ENCODE measurements around the gene MAPK14. TPM values are rescaled to one million over a fixed set of nuclear protein-coding genes. Genes with fewer than 3 reads are reported as not detected.

MAPK14 gene
- total RNA-seq, 1 experiment from 2014 or later, result 50.8 TPM

DNA sequence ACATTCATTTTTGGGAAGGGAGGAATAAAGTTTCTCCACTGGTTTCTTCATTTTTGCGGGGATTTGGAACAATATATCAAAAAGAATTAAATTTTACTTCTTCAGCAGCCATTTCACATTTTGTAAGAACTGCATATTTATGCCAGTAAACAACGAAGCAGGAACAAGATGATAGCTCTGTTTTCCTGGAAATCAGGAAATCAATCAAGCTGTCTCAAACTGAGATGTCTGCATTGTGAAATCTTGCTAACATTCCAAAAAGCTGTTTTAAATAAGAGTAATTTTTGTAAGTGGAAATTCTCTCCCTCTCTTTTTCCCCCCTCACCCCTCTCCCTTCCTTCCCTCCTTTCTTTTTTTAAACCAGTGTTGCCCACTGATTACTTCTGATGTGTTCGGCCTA is 122.7 kb downstream of the MAPK14 start:
- CTCF ChIA-PET, result interaction anchor here (0.6 kb wide), 1 partner anchor 905 kb away, joined by 3 read pairs; no protein-coding TSS in a partner anchor

GRCh38 chr6:36154286-36154685 is 126.7 kb downstream of the MAPK14 start:
- H3K4me3 ChIP-seq (ENCODE audit: low read depth, low read length, poor library complexity, severe bottlenecking), result no peak overlapping the region
- intact Hi-C loops (cut with micrococcal nuclease; ENCODE audit: unreplicated experiment), result no loop called here
- ChIA-PET CTCF (no interaction called here), POLR2A (ENCODE audit: low non-redundant PET) (no interaction called here)
- BruUV-seq (replicated peaks), result no TSS peak
- H3K27me3 ChIP-seq (replicated peaks; ENCODE audit: insufficient read depth, low read depth, low read length, poor library complexity), result no peaks in the 10 kb centered on the region
- peaks cover 8% of the 10 kb centered on the region for H3K4me1 ChIP-seq (ENCODE audit: insufficient read depth, low read length, poor library complexity, severe bottlenecking)
- no peak for TF ChIP-seq EZH2 (IDR thresholded peaks at IDR 0.05; ENCODE audit: borderline replicate concordance, low read depth, low read length, poor library complexity, severe bottlenecking)
- TF ChIP-seq, protein P1, sequence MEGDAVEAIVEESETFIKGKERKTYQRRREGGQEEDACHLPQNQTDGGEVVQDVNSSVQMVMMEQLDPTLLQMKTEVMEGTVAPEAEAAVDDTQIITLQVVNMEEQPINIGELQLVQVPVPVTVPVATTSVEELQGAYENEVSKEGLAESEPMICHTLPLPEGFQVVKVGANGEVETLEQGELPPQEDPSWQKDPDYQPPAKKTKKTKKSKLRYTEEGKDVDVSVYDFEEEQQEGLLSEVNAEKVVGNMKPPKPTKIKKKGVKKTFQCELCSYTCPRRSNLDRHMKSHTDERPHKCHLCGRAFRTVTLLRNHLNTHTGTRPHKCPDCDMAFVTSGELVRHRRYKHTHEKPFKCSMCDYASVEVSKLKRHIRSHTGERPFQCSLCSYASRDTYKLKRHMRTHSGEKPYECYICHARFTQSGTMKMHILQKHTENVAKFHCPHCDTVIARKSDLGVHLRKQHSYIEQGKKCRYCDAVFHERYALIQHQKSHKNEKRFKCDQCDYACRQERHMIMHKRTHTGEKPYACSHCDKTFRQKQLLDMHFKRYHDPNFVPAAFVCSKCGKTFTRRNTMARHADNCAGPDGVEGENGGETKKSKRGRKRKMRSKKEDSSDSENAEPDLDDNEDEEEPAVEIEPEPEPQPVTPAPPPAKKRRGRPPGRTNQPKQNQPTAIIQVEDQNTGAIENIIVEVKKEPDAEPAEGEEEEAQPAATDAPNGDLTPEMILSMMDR (conservative IDR thresholded peaks at IDR 0.05; ENCODE audit: low read depth, low read length), result no peak
- H3K27ac ChIP-seq (ENCODE audit: low read depth, low read length, poor library complexity, severe bottlenecking), result no peak overlapping the region
- no peaks in the 10 kb centered on the region for H3K36me3 ChIP-seq (ENCODE audit: insufficient read depth, low read length, poor library complexity, severe bottlenecking)
- H3K9me3 ChIP-seq (ENCODE audit: low read depth, low read length, poor library complexity, severe bottlenecking), result peaks cover 7% of the 10 kb centered on the region
- DNase-seq (ENCODE audit: low spot score), result no peak

More for the DNA sequence above, 122.7 kb downstream of the MAPK14 start:
- DNase-seq (ENCODE audit: low spot score), result no peak
- Histone ChIP-seq H3K36me3 (ENCODE audit: insufficient read depth, low read length, poor library complexity, severe bottlenecking) (no peaks in the 10 kb centered on the region), H3K9me3 (ENCODE audit: low read depth, low read length, poor library complexity, severe bottlenecking) (peaks cover 3% of the 10 kb centered on the region), H3K27ac (ENCODE audit: low read depth, low read length, poor library complexity, severe bottlenecking) (no peak overlapping the region), H3K4me1 (ENCODE audit: insufficient read depth, low read length, poor library complexity, severe bottlenecking) (peaks cover 8% of the 10 kb centered on the region), H3K27me3 (replicated peaks; ENCODE audit: insufficient read depth, low read depth, low read length, poor library complexity) (no peaks in the 10 kb centered on the region), H3K4me3 (ENCODE audit: low read depth, low read length, poor library complexity, severe bottlenecking) (no peak overlapping the region)
- intact Hi-C loops (cut with micrococcal nuclease; ENCODE audit: unreplicated experiment), result no loop called here
- BruUV-seq (replicated peaks), result no TSS peak
- POLR2A ChIA-PET (ENCODE audit: low non-redundant PET), result no interaction called here
- no peak for TF ChIP-seq EZH2 (IDR thresholded peaks at IDR 0.05; ENCODE audit: borderline replicate concordance, low read depth, low read length, poor library complexity, severe bottlenecking)
- TF ChIP-seq, protein P1 (conservative IDR thresholded peaks at IDR 0.05; ENCODE audit: low read depth, low read length), result no peak

DNA sequence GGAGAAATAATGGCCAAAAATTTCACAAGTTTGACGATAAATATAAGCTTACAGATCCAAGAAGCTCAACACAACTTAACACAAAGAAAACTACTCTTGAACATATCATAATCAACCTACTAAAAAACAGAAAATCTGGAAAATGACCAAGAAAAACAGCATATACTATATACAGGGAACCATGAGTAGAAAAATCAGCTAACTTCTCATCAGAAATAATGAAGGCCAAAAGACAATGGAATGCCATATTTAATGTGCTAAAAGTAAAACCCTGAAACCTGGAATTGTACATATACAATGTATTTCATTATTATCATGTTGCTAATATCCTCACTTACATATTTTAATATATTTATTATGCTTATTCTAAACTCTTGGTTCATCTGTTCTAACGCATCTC is 128.1 kb downstream of the MAPK14 start:
- Histone ChIP-seq H3K27ac (ENCODE audit: low read depth, low read length, poor library complexity, severe bottlenecking) (no peak overlapping the region), H3K9me3 (ENCODE audit: low read depth, low read length, poor library complexity, severe bottlenecking) (peaks cover 7% of the 10 kb centered on the region), H3K4me1 (ENCODE audit: insufficient read depth, low read length, poor library complexity, severe bottlenecking) (peaks cover 3% of the 10 kb centered on the region), H3K4me3 (ENCODE audit: low read depth, low read length, poor library complexity, severe bottlenecking) (no peak overlapping the region), H3K27me3 (replicated peaks; ENCODE audit: insufficient read depth, low read depth, low read length, poor library complexity) (no peaks in the 10 kb centered on the region), H3K36me3 (ENCODE audit: insufficient read depth, low read length, poor library complexity, severe bottlenecking) (no peaks in the 10 kb centered on the region)
- BruUV-seq (replicated peaks), result no TSS peak
- intact Hi-C loops (cut with micrococcal nuclease; ENCODE audit: unreplicated experiment), result no loop called here
- CTCF ChIA-PET, result no interaction called here
- POLR2A ChIA-PET (ENCODE audit: low non-redundant PET), result no interaction called here
- no peak for TF ChIP-seq EZH2 (IDR thresholded peaks at IDR 0.05; ENCODE audit: borderline replicate concordance, low read depth, low read length, poor library complexity, severe bottlenecking)
- TF ChIP-seq, protein P1 (conservative IDR thresholded peaks at IDR 0.05; ENCODE audit: low read depth, low read length), result no peak
- DNase-seq (ENCODE audit: low spot score), result no peak

Measured in A673 (cell line).